ENCODE measurements around the gene SLC38A5.

The SLC38A5 gene

GRCh38 chrX:48497871-48498270 lies 27.8 kb upstream of the SLC38A5 start:
- H3K36me3 Mint-ChIP-seq (ENCODE audit: low read depth): no peaks in the 10 kb centered on the region
- no peak overlapping the region for H3K4me3 Mint-ChIP-seq
- H3K27ac Mint-ChIP-seq: no peak overlapping the region

GRCh38 chrX:48496660-48497059 lies 26.6 kb upstream of the SLC38A5 start:
- Mint-ChIP-seq H3K27ac (no peak overlapping the region), H3K4me3 (no peak overlapping the region), H3K36me3 (ENCODE audit: low read depth) (no peaks in the 10 kb centered on the region), H3K4me1 (peaks cover 9% of the 10 kb centered on the region), H3K27me3 (ENCODE audit: low read depth, poor library complexity) (peaks cover 13% of the 10 kb centered on the region), H3K9me3 (peaks cover 70% of the 10 kb centered on the region)
- no peak for TF ChIP-seq CTCF (IDR thresholded peaks at IDR 0.05)
- no peak for DNase-seq

More at GRCh38 chrX:48497871-48498270, 27.8 kb upstream of the SLC38A5 start:
- Mint-ChIP-seq H3K4me1 (peaks cover 9% of the 10 kb centered on the region), H3K9me3 (peaks cover 68% of the 10 kb centered on the region), H3K27me3 (ENCODE audit: low read depth, poor library complexity) (peaks cover 7% of the 10 kb centered on the region)
- TF ChIP-seq CTCF (IDR thresholded peaks at IDR 0.05): no peak
- DNase-seq: no peak

GRCh38 chrX:48493890-48494364 lies 23.9 kb upstream of the SLC38A5 start:
- Mint-ChIP-seq H3K4me1 (peaks cover 9% of the 10 kb centered on the region), H3K27ac (no peak overlapping the region), H3K36me3 (ENCODE audit: low read depth) (no peaks in the 10 kb centered on the region), H3K4me3 (no peak overlapping the region), H3K9me3 (peaks cover 69% of the 10 kb centered on the region), H3K27me3 (ENCODE audit: low read depth, poor library complexity) (peaks cover 13% of the 10 kb centered on the region)
- peak; percentile 41 for TF ChIP-seq CTCF (IDR thresholded peaks at IDR 0.05)
- peak; percentile 41 for DNase-seq

- no peak overlapping the region for H3K4me3 Mint-ChIP-seq
- peak overlapping the region; percentile 90 for H3K27ac Mint-ChIP-seq
- peaks cover 13% of the 10 kb centered on the region for H3K27me3 Mint-ChIP-seq (ENCODE audit: low read depth, poor library complexity)
- H3K4me1 Mint-ChIP-seq: peaks cover 9% of the 10 kb centered on the region
- DNase-seq: no peak
- peaks cover 65% of the 10 kb centered on the region for H3K9me3 Mint-ChIP-seq
- peaks cover under 1% of the 10 kb centered on the region for H3K36me3 Mint-ChIP-seq (ENCODE audit: low read depth)
- TF ChIP-seq CTCF (IDR thresholded peaks at IDR 0.05): no peak
These were observed 22.3 kb upstream of the SLC38A5 start for GRCh38 chrX:48492293-48492910.

GRCh38 chrX:48491809-48492208 lies 21.7 kb upstream of the SLC38A5 start:
- Mint-ChIP-seq H3K4me3 (no peak overlapping the region), H3K27ac (no peak overlapping the region), H3K4me1 (peaks cover 7% of the 10 kb centered on the region), H3K9me3 (peaks cover 66% of the 10 kb centered on the region), H3K36me3 (ENCODE audit: low read depth) (peaks cover 5% of the 10 kb centered on the region), H3K27me3 (ENCODE audit: low read depth, poor library complexity) (peaks cover 13% of the 10 kb centered on the region)
- DNase-seq: no peak
- TF ChIP-seq CTCF (IDR thresholded peaks at IDR 0.05): no peak

GRCh38 chrX:48490661-48491060 lies 20.6 kb upstream of the SLC38A5 start:
- H3K9me3 Mint-ChIP-seq: peaks cover 58% of the 10 kb centered on the region
- peaks cover 4% of the 10 kb centered on the region for H3K4me1 Mint-ChIP-seq
- DNase-seq: no peak

More at GRCh38 chrX:48490661-48491060, 20.6 kb upstream of the SLC38A5 start:
- no peak for TF ChIP-seq CTCF (IDR thresholded peaks at IDR 0.05)
- Mint-ChIP-seq H3K36me3 (ENCODE audit: low read depth) (peaks cover 5% of the 10 kb centered on the region), H3K27ac (no peak overlapping the region), H3K4me3 (no peak overlapping the region), H3K27me3 (ENCODE audit: low read depth, poor library complexity) (peaks cover 13% of the 10 kb centered on the region)

All from nephron progenitor cell (in vitro differentiated cells).